AG09309 (cell line): ENCODE results near the gene PLCB2.

ENCODE experiments used
- DNase-seq: peaks from one replicate; pipeline ENCODE4 v3.0.0-alpha.2; 2010; ENCODE audit warnings: low read depth
- H3K4me3 ChIP-seq: 2 replicates; pipeline ENCODE4 v1.5.1; 2011; ENCODE audit warnings: mild to moderate bottlenecking, low read depth, low read length, moderate library complexity; ENCODE audit not compliant: control insufficient read depth
- CTCF ChIP-seq: IDR thresholded peaks from 2 replicates; pipeline ENCODE4 v1.5.1; 2011; ENCODE audit warnings: mild to moderate bottlenecking, low read depth, low read length, inconsistent platforms; ENCODE audit not compliant: insufficient read depth, control insufficient read depth; ENCODE audit errors: missing control alignments

Gene PLCB2

GRCh38 chr15:40267670-40268069 is 40.1 kb downstream of the PLCB2 start:
- no peak for TF ChIP-seq CTCF
- H3K4me3 ChIP-seq, result no peak overlapping the region
- no peak for DNase-seq

GRCh38 chr15:40266828-40267304 is 40.9 kb downstream of the PLCB2 start:
- peak; percentile 85 for DNase-seq
- TF ChIP-seq CTCF, result no peak
- no peak overlapping the region for H3K4me3 ChIP-seq

GRCh38 chr15:40265875-40266274 is 41.9 kb downstream of the PLCB2 start:
- no peak for DNase-seq
- TF ChIP-seq CTCF, result no peak
- H3K4me3 ChIP-seq, result no peak overlapping the region

GRCh38 chr15:40265355-40265754 is 42.4 kb downstream of the PLCB2 start:
- DNase-seq, result no peak
- no peak for TF ChIP-seq CTCF
- no peak overlapping the region for H3K4me3 ChIP-seq

GRCh38 chr15:40264321-40265153 is 43.2 kb downstream of the PLCB2 start:
- H3K4me3 ChIP-seq, result no peak overlapping the region
- TF ChIP-seq CTCF, result no peak
- no peak for DNase-seq

GRCh38 chr15:40263024-40263754 is 44.5 kb downstream of the PLCB2 start:
- no peak overlapping the region for H3K4me3 ChIP-seq
- no peak for DNase-seq
- no peak for TF ChIP-seq CTCF
